ENCODE measurements around the gene ZNRF3. TPM values are rescaled to one million over a fixed set of nuclear protein-coding genes. Genes with fewer than 3 reads are reported as not detected.

The ZNRF3 gene
- total RNA-seq, 1 donor from 2014 or later: 18.5 TPM

DNA sequence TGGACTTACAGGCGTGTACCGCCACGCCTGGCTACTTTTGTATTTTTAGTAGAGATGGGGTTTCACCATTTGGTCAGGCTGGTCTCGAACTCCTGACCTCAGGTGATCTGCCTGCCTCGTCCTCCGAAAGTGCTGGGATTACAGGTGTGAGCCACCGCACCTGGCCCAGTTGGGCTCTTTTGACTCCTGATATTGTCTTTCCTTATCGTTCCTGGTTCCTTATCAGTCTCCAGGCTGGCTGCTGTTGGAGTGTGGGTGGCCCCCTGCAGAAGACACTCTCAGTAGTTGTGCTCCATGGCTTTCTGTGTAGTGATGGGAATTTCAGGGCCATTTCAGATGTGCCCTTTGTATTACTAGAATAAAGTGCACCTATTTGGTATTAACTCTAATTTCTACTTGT is 123.0 kb downstream of the ZNRF3 start:
- TF ChIP-seq, protein P1, sequence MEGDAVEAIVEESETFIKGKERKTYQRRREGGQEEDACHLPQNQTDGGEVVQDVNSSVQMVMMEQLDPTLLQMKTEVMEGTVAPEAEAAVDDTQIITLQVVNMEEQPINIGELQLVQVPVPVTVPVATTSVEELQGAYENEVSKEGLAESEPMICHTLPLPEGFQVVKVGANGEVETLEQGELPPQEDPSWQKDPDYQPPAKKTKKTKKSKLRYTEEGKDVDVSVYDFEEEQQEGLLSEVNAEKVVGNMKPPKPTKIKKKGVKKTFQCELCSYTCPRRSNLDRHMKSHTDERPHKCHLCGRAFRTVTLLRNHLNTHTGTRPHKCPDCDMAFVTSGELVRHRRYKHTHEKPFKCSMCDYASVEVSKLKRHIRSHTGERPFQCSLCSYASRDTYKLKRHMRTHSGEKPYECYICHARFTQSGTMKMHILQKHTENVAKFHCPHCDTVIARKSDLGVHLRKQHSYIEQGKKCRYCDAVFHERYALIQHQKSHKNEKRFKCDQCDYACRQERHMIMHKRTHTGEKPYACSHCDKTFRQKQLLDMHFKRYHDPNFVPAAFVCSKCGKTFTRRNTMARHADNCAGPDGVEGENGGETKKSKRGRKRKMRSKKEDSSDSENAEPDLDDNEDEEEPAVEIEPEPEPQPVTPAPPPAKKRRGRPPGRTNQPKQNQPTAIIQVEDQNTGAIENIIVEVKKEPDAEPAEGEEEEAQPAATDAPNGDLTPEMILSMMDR (conservative IDR thresholded peaks at IDR 0.05): no peak
- Mint-ChIP-seq H3K27me3 (ENCODE audit: low read depth) (no peaks in the 10 kb centered on the region), H3K4me3 (peak overlapping the region; percentile 41), H3K27ac (ENCODE audit: unreplicated experiment) (no peak overlapping the region), H3K36me3 (ENCODE audit: low read depth) (peaks cover 3% of the 10 kb centered on the region), H3K9me3 (no peaks in the 10 kb centered on the region), H3K4me1 (peaks cover 65% of the 10 kb centered on the region)
- no peak for DNase-seq (ENCODE audit: low read depth, low spot score)

DNA sequence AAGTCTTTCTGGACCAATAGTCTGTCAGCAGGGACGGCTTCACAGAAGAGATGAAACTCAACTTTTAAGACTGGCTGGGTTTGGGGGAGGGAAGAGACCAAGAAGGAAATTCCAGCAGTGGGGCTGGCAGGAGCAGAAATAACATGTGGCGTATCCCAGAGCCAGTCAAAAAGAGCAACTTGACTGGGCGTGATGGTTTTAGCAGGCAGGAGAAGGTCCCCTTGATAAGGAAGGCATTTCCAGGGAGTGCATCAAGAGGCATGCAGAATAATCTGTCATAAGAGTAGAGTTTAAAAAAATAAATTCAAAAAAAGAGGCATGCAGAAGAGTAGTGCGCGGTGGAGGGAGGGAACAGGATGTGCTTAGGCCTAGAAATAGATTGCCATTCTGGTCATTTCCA is 125.8 kb downstream of the ZNRF3 start:
- no peak overlapping the region for H3K4me3 Mint-ChIP-seq
- no peak overlapping the region for H3K27ac Mint-ChIP-seq (ENCODE audit: unreplicated experiment)
- peaks cover 54% of the 10 kb centered on the region for H3K4me1 Mint-ChIP-seq

DNA sequence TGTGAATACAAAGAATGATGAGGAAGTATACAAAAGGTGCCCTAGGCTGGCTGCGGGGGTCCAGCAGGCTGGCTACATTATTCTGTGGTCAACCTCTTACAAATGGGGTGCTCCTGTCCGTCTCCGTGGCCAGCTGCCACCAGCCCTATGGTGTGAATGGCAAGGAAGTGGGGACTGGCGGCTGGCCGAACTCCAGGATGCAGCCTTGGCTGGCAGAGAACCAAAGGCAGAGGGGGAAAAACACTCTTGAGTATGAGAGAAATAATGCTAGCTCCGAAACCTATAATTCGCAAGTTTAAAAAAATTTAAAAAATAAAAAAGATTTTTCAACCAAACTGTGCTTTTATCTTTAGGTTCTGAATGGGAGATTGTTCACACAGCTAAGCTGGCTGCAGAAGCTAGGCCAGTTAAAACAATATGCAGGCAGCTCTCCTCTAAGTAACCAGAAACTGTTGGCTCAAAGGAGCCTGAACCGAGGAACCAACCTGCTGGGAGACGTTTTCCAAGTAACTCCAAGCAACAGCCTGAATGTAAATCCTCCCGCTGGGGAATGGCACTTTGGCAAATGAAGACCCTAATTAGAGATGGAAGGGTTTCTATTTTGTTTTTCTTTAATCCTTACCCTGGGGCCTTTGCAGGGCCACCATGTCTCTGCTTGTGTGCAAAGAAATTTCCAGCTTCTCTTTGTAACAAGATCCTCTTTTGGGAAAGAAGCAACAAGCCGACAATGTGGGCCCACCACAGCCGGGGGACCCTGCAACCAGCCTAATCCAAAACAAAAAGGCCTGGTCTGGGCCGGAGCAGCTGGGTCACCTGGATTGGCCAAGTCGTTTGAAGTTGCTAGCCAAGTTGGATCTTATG is 128.1 kb downstream of the ZNRF3 start:
- TF ChIP-seq, protein P1 (conservative IDR thresholded peaks at IDR 0.05): no peak
- H3K4me1 Mint-ChIP-seq: peaks cover 51% of the 10 kb centered on the region
- peak overlapping the region; percentile 73 for H3K27ac Mint-ChIP-seq (ENCODE audit: unreplicated experiment)
- H3K9me3 Mint-ChIP-seq: no peaks in the 10 kb centered on the region
- DNase-seq (ENCODE audit: low read depth, low spot score): no peak
- no peaks in the 10 kb centered on the region for H3K27me3 Mint-ChIP-seq (ENCODE audit: low read depth)
- no peak overlapping the region for H3K4me3 Mint-ChIP-seq
- H3K36me3 Mint-ChIP-seq (ENCODE audit: low read depth): peaks cover 5% of the 10 kb centered on the region

More for the DNA sequence above, 125.8 kb downstream of the ZNRF3 start:
- H3K9me3 Mint-ChIP-seq: no peaks in the 10 kb centered on the region
- TF ChIP-seq, protein P1 (conservative IDR thresholded peaks at IDR 0.05): no peak
- no peak for DNase-seq (ENCODE audit: low read depth, low spot score)
- H3K36me3 Mint-ChIP-seq (ENCODE audit: low read depth): peaks cover 3% of the 10 kb centered on the region
- H3K27me3 Mint-ChIP-seq (ENCODE audit: low read depth): no peaks in the 10 kb centered on the region

DNA sequence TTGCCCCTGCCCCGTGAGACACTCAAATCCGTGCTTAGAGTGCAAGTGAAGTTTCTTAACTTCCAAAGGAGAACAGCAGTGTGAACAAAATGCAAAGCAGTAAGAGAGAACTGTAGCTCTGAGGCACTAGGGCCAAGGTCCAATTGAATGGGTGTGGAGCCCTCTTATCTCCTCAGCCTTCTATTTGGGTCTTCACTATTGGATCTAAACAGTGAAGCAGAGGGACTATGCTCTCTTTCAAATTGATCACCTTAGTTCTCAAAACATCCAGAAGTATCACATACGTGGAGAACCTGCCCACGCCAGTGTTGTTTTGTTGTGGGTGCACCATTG is 128.7 kb downstream of the ZNRF3 start:
- peaks cover 45% of the 10 kb centered on the region for H3K4me1 Mint-ChIP-seq
- no peak for DNase-seq (ENCODE audit: low read depth, low spot score)
- TF ChIP-seq, protein P1 (conservative IDR thresholded peaks at IDR 0.05): no peak
- H3K9me3 Mint-ChIP-seq: no peaks in the 10 kb centered on the region
- peaks cover 5% of the 10 kb centered on the region for H3K36me3 Mint-ChIP-seq (ENCODE audit: low read depth)
- no peak overlapping the region for H3K27ac Mint-ChIP-seq (ENCODE audit: unreplicated experiment)
- no peaks in the 10 kb centered on the region for H3K27me3 Mint-ChIP-seq (ENCODE audit: low read depth)
- no peak overlapping the region for H3K4me3 Mint-ChIP-seq

DNA sequence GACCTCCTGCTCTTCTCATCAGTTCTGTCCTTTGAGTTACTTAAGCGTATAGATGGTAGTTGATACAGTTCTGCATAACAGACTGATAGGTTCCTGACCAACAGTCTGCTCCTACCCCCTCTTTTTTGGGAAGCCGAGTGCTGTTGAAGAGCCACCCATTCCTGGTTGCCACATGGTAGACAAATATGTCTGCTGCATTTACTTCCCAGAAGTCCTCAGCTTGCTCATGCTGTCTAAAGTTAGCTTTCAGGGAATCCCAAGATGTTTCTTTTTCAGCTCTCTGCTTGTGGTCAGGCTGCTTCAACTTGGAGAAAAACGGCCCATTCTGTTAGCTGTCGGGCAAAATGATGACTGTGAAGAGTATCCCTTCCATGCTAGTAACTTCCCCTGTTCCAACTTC is 129.6 kb downstream of the ZNRF3 start:
- Mint-ChIP-seq H3K9me3 (no peaks in the 10 kb centered on the region), H3K27ac (ENCODE audit: unreplicated experiment) (no peak overlapping the region), H3K27me3 (ENCODE audit: low read depth) (no peaks in the 10 kb centered on the region), H3K36me3 (ENCODE audit: low read depth) (peaks cover 11% of the 10 kb centered on the region), H3K4me1 (peaks cover 44% of the 10 kb centered on the region), H3K4me3 (no peak overlapping the region)
- DNase-seq (ENCODE audit: low read depth, low spot score): no peak
- TF ChIP-seq, protein P1 (conservative IDR thresholded peaks at IDR 0.05): no peak

Measured in neural crest cell (in vitro differentiated cells).